Testis (tissue), 3 donors: ENCODE results near the gene MAMSTR. TPM values are rescaled to one million over a fixed set of nuclear protein-coding genes. Genes with fewer than 3 reads are reported as not detected.
"Not testable (repeated sequence)": the region's sequence is repeated elsewhere in the genome, so short reads cannot be mapped to it uniquely, and the experiment has no call there.

ENCODE experiments used
- DNase-seq: peaks from one replicate; pipeline ENCODE4 v3.0.0-alpha.2; 2019
- H3K27ac ChIP-seq, 2 donors: fragments of 200-600 bp; sonication (generic); one replicate each; pipeline ENCODE4 v1.5.1; 2019
- H3K27me3 ChIP-seq: fragments of 200-600 bp; sonication (generic); one replicate; pipeline ENCODE4 v1.5.1; 2019
- H3K36me3 ChIP-seq: fragments of 200-600 bp; sonication (generic); one replicate; pipeline ENCODE4 v1.5.1; 2017; ENCODE audit warnings: low read depth; ENCODE audit errors: missing control alignments
- H3K4me1 ChIP-seq: fragments of 200-600 bp; sonication (generic); one replicate; pipeline ENCODE4 v1.5.1; 2019
- H3K4me3 ChIP-seq, 2 donors: fragments of 200-600 bp; sonication (generic); one replicate each; pipeline ENCODE4 v1.5.1; 2017 to 2019
- H3K9me3 ChIP-seq: fragments of 200-600 bp; sonication (generic); one replicate; pipeline ENCODE4 v1.5.1; 2017
- POLR2A ChIP-seq: fragments of 450-650 bp; IDR thresholded peaks from one replicate; pipeline ENCODE4 v1.6.1; 2017; ENCODE audit warnings: antibody characterized with exemption, mild to moderate bottlenecking, moderate library complexity
- WGBS, 2 donors: methylation state at CpG; one replicate each; pipeline ENCODE4 v1.1.5; 2018; 5-methylcytosine and 5-hydroxymethylcytosine counted together
- intact Hi-C: fragments of 100-400 bp; cut with DNase I; formaldehyde crosslinking; loops from one replicate; pipeline ENCODE4 v1.15.1; 2023; ENCODE audit warnings: low total_unique reads
- polyA plus RNA-seq: library from polyadenylated mRNA; stranded (reverse); fragments of 350-450 nt; fragmentation: Illumina TruSeq; extraction: RNeasy Lipid Tissue Mini Kit (QIAGEN cat#74804); gene quantifications from one replicate; pipeline ENCODE4 v1.2.3, GENCODE V29; 2014; ENCODE audit warnings: low read depth, low replicate concordance; ENCODE audit not compliant: insufficient read depth
- total RNA-seq, 2 donors: library from RNA; depleted of rRNA; stranded (reverse); fragments of >200 nt; gene quantifications; one replicate each; pipeline ENCODE4 v1.2.3, GENCODE V29; 2016
- TF ChIP-seq, protein P1 (sequence below), 3 experiments: fragments of 450-650 bp in 2 of 3; fragments of 200-600 bp in 1 of 3; sonication (generic) in 1 of 3; IDR thresholded peaks; one replicate each; pipeline ENCODE4 v1.5.1; 2016 to 2019; ENCODE audit warnings: antibody characterized with exemption in 3 of 3, mild to moderate bottlenecking in 2 of 3, moderate library complexity in 1 of 3

Gene MAMSTR
- total and polyA plus RNA-seq, 3 donors from 2014 or later, result 15.0 to 21.8 (median 21.8) TPM

DNA sequence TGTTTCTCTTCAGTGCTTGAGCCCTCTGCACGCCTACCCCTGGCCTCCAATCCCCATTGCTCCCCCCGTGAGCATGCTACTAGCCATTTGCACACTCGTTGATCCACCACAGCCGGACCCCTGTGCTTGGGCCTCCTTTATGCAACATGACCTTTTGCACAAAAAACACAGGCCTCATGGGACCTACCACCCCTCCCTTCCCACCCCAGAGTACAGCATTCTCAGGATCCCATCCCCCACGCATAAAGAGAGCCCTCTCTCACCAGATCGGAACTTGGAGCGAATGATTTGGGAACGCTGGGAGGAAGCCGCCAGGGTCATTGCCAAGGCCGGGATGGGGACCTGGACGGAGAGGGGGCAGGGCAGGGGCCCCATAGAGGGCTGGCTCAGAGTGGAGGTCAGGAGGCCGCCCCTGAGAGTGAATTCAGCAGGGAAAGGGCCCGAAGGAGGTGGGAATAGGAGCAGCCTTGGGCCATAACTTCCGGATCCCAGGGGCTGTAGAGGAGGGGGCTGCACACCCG is 754 bp downstream of the MAMSTR start:
- WGBS, 2 donors, result 42 to 49% methylated on average over 10 to 15 of the region's 15 CpGs
- no peak for DNase-seq
- intact Hi-C loops, result no loop called here

GRCh38 chr19:48718106-48718505 is 1.4 kb downstream of the MAMSTR start:
- H3K9me3 ChIP-seq, H3K27ac ChIP-seq, H3K4me3 ChIP-seq, H3K27me3 ChIP-seq, intact Hi-C loops, DNase-seq, H3K36me3 ChIP-seq: not testable (repeated sequence)
- 94 to 95% methylated on average over 13 of the region's 13 CpGs for WGBS, 2 donors
- peaks cover 54% of the 10 kb centered on the region for H3K4me1 ChIP-seq

More for the DNA sequence above, 754 bp downstream of the MAMSTR start:
- no peaks in the 10 kb centered on the region for H3K27me3 ChIP-seq
- H3K9me3 ChIP-seq, result no peaks in the 10 kb centered on the region
- no peak overlapping the region for H3K4me3 ChIP-seq
- TF ChIP-seq POLR2A, result no peak
- TF ChIP-seq, protein P1, sequence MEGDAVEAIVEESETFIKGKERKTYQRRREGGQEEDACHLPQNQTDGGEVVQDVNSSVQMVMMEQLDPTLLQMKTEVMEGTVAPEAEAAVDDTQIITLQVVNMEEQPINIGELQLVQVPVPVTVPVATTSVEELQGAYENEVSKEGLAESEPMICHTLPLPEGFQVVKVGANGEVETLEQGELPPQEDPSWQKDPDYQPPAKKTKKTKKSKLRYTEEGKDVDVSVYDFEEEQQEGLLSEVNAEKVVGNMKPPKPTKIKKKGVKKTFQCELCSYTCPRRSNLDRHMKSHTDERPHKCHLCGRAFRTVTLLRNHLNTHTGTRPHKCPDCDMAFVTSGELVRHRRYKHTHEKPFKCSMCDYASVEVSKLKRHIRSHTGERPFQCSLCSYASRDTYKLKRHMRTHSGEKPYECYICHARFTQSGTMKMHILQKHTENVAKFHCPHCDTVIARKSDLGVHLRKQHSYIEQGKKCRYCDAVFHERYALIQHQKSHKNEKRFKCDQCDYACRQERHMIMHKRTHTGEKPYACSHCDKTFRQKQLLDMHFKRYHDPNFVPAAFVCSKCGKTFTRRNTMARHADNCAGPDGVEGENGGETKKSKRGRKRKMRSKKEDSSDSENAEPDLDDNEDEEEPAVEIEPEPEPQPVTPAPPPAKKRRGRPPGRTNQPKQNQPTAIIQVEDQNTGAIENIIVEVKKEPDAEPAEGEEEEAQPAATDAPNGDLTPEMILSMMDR (IDR thresholded peaks at IDR 0.05), result no peak
- peaks cover 47% of the 10 kb centered on the region for H3K4me1 ChIP-seq
- no peaks in the 10 kb centered on the region for H3K36me3 ChIP-seq
- peak overlapping the region; percentile 29 to 87 for H3K27ac ChIP-seq

DNA sequence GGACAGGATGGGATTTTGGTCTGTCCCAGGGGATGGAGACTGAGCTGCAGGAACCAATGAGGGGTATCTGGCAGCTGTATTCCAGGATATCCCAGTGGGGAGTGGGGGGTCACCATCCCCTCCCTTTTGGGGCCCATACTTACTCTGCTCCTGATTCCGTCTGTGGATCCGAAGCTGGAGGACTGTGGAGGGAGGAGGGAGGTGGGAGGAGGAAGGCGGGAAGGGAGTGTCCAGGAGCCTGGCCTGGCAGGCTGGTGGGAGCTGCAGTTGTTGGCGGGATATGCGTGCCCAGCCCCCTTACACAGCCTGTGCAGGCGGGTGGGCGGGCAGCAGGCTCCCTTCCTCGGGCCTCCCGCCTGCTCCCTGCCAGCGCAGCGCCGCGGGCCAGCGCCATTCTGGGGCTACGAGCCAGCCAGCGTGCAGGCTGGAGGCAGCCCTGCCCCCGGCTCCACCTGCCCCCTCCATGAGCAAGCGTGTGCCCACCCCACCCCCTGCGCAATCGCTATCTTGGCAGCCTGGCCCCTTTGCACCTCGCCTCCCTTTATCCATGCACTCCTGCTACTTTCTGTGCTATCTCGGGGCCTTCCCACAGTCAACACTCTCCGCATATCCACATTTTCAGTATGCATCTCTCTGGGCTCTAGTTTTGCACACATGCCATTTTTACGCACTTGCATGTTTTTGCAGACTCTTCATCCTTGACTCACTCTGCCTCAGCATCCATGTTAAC is 2.8 kb downstream of the MAMSTR start:
- Histone ChIP-seq H3K27me3 (no peaks in the 10 kb centered on the region), H3K4me1 (peaks cover 58% of the 10 kb centered on the region), H3K4me3 (peak overlapping the region in 1 of 2 donors; percentile 65), H3K27ac (peak overlapping the region; percentile 81 to 85), H3K9me3 (no peaks in the 10 kb centered on the region), H3K36me3 (no peaks in the 10 kb centered on the region)
- WGBS, 2 donors, result 25 to 37% methylated on average over 12 to 15 of the region's 24 CpGs
- TF ChIP-seq POLR2A, result no peak
- TF ChIP-seq, protein P1 (IDR thresholded peaks at IDR 0.05), result no peak
- intact Hi-C loops, result no loop called here
- peak; percentile 88 for DNase-seq

DNA sequence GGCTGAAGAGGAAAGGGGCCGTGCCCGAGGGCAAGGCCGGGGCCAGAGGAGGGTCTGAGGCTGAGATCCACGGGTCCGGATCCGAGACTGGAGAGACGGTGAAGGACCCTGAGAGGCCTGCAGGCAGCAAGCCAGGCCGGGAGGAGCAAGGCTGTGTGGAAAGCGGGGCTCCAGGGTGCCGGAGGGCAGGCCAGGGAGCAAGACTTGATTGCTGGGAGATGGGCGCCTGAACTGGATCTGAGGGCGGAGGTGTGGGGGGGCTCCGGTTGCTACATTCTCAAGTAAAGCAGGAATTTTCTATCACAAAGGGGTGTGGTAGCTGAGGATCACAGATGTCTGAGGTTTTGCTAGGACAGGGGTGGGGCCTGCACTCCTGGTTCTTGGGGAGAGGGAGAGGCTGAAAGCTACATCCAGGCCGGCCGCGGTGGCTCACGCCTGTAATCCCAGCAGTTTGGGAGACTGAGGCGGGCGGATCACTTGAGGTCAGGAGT is 3.8 kb downstream of the MAMSTR start:
- intact Hi-C loops, result no loop called here
- peak overlapping the region; percentile 26 to 65 for H3K4me3 ChIP-seq

More for the DNA sequence above, 3.8 kb downstream of the MAMSTR start:
- H3K4me1 ChIP-seq, result peaks cover 58% of the 10 kb centered on the region
- no peaks in the 10 kb centered on the region for H3K36me3 ChIP-seq
- TF ChIP-seq, protein P1 (IDR thresholded peaks at IDR 0.05), result no peak
- no peak for TF ChIP-seq POLR2A
- DNase-seq, result peak; percentile 51
- peak overlapping the region; percentile 81 to 85 for H3K27ac ChIP-seq
- 23 to 29% methylated on average over 13 to 16 of the region's 19 CpGs for WGBS, 2 donors
- no peaks in the 10 kb centered on the region for H3K27me3 ChIP-seq
- H3K9me3 ChIP-seq, result no peaks in the 10 kb centered on the region
